KBM-7 (cell line): ENCODE data around the gene EHMT2.
"Not testable (repeated sequence)": the region's sequence is repeated elsewhere in the genome, so short reads cannot be mapped to it uniquely, and the experiment has no call there.

Experiments used
- DNase-seq: peaks from one replicate; pipeline ENCODE4 v3.0.0-alpha.2; 2015
- in situ Hi-C: fragments of 300-500 bp; cut with MboI; formaldehyde crosslinking; loops from 2 replicates; pipeline ENCODE4 v1.14.3; 2020; ENCODE audit warnings: low sequenced_read_pairs, low pct_unique_long_range_greater_than_20kb, mixed read lengths

EHMT2 gene

GRCh38 chr6:31877125-31877650 is 20.3 kb downstream of the EHMT2 start:
- in situ Hi-C loops: no loop called here
- DNase-seq: no peak

- no peak for DNase-seq
- in situ Hi-C loops: no loop called here
Observed at GRCh38 chr6:31876357-31876756, 21.1 kb downstream of the EHMT2 start.

- no peak for DNase-seq
- in situ Hi-C loops: no loop called here
Observed at GRCh38 chr6:31875877-31876276, 21.6 kb downstream of the EHMT2 start.

GRCh38 chr6:31874836-31875572 is 22.5 kb downstream of the EHMT2 start:
- no peak for DNase-seq
- in situ Hi-C loops: no loop called here

GRCh38 chr6:31874084-31874670 is 23.3 kb downstream of the EHMT2 start:
- in situ Hi-C loops: no loop called here
- no peak for DNase-seq

- in situ Hi-C loops: no loop called here
- DNase-seq: no peak
Observed at GRCh38 chr6:31871046-31871659, 26.3 kb downstream of the EHMT2 start.

- in situ Hi-C loops: no loop called here
- no peak for DNase-seq
Observed at GRCh38 chr6:31870385-31870921, 27.0 kb downstream of the EHMT2 start.

GRCh38 chr6:31869343-31869742 is 28.2 kb downstream of the EHMT2 start:
- DNase-seq: no peak
- in situ Hi-C loops: no loop called here

GRCh38 chr6:31868658-31868971 is 28.9 kb downstream of the EHMT2 start:
- DNase-seq, in situ Hi-C loops: not testable (repeated sequence)

GRCh38 chr6:31865205-31866118 is 32.0 kb downstream of the EHMT2 start:
- DNase-seq: no peak
- in situ Hi-C loops: no loop called here

- no peak for DNase-seq
- in situ Hi-C loops: no loop called here
Observed at GRCh38 chr6:31864818-31865204, 32.7 kb downstream of the EHMT2 start.

- DNase-seq, in situ Hi-C loops: not testable (repeated sequence)
Observed at GRCh38 chr6:31864123-31864562, 33.4 kb downstream of the EHMT2 start.

GRCh38 chr6:31862344-31863235 is 34.9 kb downstream of the EHMT2 start, which contains the start of gene NEU1:
NEU1 (minus strand) TSS chr6:31862821; CDS start chr6:31862776, 45 bp downstream.
- in situ Hi-C loops: no loop called here
- DNase-seq: peak; percentile 100

GRCh38 chr6:31861919-31862343 is 35.6 kb downstream of the EHMT2 start:
- no peak for DNase-seq
- in situ Hi-C loops: no loop called here

GRCh38 chr6:31861150-31861549 is 36.3 kb downstream of the EHMT2 start:
- in situ Hi-C loops: no loop called here
- no peak for DNase-seq

- no peak for DNase-seq
- in situ Hi-C loops: no loop called here
Observed at GRCh38 chr6:31860349-31860748, 37.1 kb downstream of the EHMT2 start.

- in situ Hi-C loops: no loop called here
- no peak for DNase-seq
Observed at GRCh38 chr6:31859923-31860322, 37.6 kb downstream of the EHMT2 start.

- in situ Hi-C loops: no loop called here
- no peak for DNase-seq
Observed at GRCh38 chr6:31858707-31859106, 38.8 kb downstream of the EHMT2 start.
